ENCODE measurements around the gene TNNT3.

- TF ChIP-seq ZFP30 (CRISPR knock-in tag; IDR thresholded peaks at IDR 0.05) (no peak), ISL1 (CRISPR knock-in tag; IDR thresholded peaks at IDR 0.05) (no peak), BACH2 (CRISPR knock-in tag; IDR thresholded peaks at IDR 0.05; ENCODE audit: borderline replicate concordance) (no peak)
Measured at GRCh38 chr11:1916132-1916985, 3.1 kb upstream of the TNNT3 start.

All from SK-N-SH treated with all-trans-retinoic acid at 6 μM for 48 hours (cell line).